ENCODE measurements around the gene NUB1.

The NUB1 gene

GRCh38 chr7:151345576-151346469 is 4.2 kb downstream of the NUB1 start:
- DNase-seq (ENCODE audit: low spot score) = peak; percentile 26

DNA sequence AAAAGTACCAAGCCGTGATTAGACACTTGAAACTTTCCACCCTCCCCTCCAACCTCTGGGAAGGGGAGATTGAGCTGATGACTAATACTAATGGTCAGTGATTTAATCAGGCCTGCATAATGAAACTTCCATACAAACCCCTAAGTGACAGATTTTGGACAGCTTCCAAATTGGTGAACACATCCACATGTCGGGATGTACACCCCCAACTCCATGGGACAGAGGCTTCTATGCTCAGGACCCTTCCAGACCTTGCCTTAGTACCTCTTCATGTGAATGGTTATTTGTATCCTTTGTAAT is 4.8 kb downstream of the NUB1 start:
- no peak for DNase-seq (ENCODE audit: low spot score)

DNA sequence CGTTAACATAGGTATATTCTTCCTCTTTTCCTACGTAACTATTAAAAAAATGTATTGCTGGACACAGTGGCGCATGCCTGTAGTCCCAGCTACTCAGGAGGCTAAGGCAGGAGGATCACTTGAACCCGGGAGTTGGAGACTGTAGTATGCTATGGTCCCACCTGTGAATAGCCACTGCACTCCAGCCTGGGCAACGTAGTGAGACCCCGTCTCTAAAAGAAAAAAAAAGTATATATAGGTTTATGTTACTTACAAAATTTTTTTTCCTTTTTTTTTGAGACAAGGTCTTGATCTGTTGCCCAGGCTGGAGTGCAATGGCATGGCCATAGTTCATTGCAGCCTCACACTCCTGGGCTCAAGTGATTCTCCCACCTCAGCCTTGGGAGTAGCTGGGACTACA is 5.6 kb downstream of the NUB1 start:
- no peak for DNase-seq (ENCODE audit: low spot score)

GRCh38 chr7:151348970-151349369 is 7.4 kb downstream of the NUB1 start:
- DNase-seq (ENCODE audit: low spot score) = no peak

DNA sequence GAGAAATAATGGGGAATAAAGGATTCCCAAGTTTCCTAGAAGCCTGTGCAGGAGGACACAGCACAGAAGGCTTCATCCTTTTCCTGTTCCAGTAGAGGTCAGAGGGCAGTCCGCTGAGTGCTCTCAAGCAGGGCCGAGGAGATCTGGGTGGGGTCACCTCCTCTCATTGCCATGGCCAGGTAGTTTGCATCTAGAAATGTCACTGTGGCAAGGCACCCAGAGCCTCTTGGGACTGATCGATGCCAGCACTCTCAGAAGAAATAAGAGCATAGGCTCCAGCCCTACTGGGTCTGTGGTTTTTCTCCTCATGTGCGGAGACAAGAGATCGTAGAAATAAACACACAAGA is 7.9 kb downstream of the NUB1 start:
- DNase-seq (ENCODE audit: low spot score) = peak; percentile 13

- no peak for DNase-seq (ENCODE audit: low spot score)
Observed at GRCh38 chr7:151351027-151351426, 9.4 kb downstream of the NUB1 start.

GRCh38 chr7:151351967-151352366 is 10.4 kb downstream of the NUB1 start:
- DNase-seq (ENCODE audit: low spot score) = no peak

DNA sequence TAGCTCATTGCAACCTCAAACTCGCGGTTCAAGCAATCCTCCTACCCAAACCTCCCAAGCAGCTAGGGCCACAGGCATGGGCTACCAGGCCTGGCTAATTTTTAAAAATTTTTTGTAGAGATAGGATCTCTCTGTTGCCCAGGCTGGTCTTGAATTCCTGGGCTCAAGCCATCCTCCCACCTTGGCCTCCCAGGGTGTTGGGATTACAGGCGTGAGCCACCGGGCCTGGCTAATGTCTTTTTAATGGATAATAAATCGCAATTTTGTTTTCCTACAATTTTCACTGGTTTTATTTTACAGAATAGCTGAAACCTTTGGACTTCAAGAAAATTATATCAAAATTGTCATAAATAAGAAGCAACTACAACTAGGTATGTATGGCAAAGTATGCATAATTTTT is 10.9 kb downstream of the NUB1 start:
- no peak for DNase-seq (ENCODE audit: low spot score)

DNA sequence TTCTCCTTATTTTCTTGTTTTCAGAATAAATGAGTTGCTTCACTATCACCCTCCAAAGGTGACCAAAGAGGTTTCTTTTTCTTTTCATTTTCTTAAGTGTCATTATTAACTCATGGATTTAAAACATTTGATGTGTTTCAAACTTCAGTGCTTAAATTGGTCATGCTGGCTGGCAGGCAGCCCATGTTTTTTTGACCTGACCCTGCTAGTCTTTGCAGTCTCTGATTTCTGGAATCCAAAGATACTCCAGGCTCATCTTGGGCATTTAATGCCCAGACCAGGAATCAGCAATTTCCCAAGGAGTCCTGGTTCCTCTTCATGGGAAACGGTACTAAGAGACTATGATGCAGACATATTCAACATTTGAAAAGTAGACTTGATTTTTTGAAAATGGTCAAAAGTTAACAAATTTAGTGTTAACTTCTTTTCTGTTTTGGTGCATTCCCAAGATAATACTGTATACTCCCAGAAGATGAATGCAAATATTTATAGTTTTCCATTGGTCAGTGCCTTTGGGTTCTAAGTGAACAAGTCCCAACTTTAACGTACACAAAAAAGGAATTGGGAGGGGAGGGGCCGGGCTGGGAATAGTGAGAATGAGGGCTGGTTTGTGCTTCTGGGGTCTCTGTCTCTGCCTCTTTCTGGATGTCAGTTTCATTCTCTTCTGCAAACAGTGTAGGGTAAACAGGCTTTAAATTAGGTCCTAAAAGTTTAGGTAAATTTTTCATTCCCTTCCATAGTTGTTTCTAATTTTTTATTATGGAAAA is 19.8 kb downstream of the NUB1 start:
- no peak for DNase-seq (ENCODE audit: low spot score)

DNA sequence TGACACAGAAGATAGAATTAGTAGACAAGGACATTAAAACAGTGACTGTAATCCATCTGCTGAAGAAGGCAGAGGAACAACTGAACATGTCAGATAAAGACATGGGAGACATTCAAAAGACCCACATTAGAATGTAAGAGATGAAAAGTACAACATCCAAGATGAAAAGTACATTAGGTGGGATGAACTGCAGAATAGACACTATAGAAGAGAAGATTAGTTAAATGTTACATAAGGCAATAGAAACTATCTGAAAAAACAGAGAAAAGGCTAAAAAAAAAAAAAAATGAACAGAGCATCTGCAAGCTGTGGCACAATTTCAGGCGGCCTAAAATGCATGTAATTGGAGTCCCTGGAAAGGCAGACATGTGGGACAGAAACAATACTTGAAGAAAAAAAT is 21.6 kb downstream of the NUB1 start:
- DNase-seq (ENCODE audit: low spot score) = no peak

DNA sequence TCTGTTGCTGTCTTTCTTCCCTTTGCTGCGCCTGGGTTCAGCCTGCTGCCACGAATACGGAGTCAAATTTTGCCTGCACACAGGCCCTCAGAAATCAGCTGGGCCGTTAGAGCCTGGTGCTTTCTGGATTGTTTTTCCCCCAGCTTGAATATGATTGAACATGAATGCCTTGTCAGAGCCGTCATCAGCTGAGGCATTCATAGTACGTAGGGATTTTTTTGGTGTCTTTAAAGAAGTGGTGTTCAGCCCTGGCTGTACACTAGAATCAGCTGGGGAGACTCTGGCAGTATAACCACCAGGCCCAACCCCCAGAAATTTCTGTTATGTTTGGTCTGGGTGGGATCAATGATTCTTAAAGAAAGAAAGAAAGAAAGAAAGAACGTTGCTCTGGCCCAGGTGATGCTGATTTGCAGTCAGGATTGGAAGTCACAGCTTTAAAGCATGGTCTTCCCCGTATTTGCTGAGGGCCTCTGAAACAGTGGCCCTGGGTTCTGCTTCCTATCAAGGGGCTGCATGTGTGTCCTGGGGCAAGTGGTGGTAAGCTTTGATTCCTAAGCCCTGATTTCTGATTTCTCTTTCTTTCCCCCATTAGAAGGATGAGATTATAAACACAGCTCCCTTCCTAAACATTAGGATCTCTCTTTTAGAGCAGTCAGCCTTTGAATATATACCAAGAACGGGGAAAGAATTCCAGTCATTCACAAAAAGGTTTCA is 24.7 kb downstream of the NUB1 start:
- DNase-seq (ENCODE audit: low spot score) = no peak

DNA sequence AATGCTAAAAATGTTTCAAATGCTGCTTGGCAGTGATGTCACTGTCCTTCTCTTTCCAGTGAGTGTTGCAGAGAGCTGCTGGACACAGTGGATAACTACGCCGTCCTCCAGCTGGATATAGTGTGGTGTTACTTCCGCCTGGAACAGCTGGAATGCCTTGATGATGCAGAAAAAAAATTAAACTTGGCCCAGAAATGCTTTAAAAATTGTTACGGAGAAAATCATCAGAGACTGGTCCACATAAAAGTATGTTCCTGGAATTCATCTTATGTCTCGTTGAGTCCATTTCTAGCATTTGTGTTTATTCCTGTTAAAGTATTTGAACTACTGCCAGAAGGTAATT is 25.2 kb downstream of the NUB1 start:
- no peak for DNase-seq (ENCODE audit: low spot score)

DNA sequence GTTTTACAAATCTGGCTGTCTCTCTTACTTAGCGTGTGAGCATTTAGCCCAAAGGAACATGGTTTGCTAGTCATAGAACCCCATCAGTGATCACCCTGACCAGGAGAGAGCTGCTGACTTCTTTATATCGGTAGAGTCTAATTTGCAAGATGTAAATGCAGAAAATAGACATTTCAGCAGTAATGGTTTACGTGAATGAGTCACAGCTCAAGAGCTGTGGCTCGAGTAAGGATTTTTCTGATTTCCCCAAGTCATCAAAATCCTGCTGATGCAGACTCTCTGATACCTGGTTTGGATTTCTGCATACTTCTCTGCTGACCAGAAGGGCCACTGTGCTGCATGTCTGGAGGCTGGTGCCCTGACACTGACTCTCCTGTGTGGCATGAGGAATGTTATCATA is 25.7 kb downstream of the NUB1 start:
- DNase-seq (ENCODE audit: low spot score) = no peak

DNA sequence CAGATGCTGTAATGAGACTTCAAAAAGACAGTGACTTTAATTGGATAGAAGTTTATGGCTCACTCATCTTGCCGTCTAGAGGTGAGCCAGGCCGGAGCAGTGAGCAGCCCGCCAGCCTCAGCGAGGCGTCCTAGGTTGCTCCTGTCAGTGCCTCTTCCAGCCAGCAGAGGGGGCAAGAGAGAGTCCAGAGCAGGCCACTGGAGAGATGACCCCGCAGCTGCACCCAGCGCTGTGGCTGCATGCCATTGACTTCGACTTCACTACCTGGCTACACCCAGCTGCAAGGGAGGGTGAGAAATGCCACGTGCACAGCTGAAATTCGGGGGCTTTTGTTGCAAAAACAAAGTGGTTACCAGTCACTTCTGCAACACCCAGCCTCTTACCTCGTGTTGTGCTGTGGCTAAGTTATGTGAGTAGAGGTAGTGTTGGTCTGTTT is 26.5 kb downstream of the NUB1 start:
- DNase-seq (ENCODE audit: low spot score) = peak; percentile 80

- DNase-seq (ENCODE audit: low spot score) = no peak
Observed at GRCh38 chr7:151371266-151371665, 29.7 kb downstream of the NUB1 start.

DNA sequence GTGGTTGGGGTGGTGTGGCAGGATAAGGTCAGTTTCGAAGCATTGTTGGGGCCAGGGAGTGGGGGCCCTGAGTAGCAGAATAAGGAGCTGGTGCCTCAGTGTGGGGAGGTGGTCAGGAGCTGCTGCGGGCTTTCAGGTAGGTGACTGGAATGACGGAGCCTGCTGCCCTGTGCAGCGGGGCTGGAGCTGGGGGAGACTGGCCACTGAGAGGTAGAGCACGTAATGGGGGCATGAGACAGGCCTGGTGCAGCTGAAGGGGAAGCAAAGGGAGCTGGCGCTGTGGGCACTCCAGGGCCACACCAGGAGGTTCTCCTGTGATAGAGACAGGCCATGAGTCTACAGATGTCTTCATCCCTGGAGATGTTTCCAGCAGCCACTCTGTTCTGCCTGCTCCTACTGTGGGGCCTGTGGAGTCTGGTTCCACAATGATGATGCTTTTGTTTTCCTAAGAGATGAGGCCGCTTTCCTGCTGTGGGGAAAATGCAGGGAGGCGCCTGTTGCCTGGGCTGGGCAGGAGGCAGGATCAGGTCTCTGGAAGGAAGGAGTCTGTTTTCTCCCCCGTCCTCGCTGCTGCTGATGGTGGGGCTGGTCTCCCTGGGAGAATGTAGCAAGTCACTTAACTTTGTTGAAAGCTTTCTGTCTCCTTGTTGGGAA is 31.1 kb downstream of the NUB1 start:
- no peak for DNase-seq (ENCODE audit: low spot score)

DNA sequence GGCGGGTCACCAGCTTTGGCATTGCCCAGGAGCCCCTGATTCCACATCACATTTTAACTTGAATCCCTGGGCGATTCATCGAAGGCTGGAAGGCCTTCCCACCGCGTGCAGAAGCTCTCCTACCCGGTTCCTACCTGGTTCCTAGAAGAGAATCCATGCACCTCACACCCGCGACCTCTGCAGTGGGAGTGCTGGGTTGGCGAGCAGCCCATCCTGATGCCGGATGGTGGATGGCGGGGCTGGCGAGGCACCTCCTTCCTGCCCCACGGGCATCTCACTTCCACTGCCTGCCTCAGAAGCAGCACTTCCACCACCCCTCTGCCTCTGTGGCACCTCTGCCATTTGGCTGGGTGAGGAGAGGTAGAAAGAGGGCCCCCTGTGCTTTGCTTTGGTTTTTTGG is 32.0 kb downstream of the NUB1 start:
- DNase-seq (ENCODE audit: low spot score) = no peak

GRCh38 chr7:151374139-151374538 is 32.5 kb downstream of the NUB1 start:
- DNase-seq (ENCODE audit: low spot score) = no peak

GRCh38 chr7:151374726-151375125 is 33.1 kb downstream of the NUB1 start:
- no peak for DNase-seq (ENCODE audit: low spot score)

- no peak for DNase-seq (ENCODE audit: low spot score)
Observed at GRCh38 chr7:151375530-151376217, 34.1 kb downstream of the NUB1 start.

DNA sequence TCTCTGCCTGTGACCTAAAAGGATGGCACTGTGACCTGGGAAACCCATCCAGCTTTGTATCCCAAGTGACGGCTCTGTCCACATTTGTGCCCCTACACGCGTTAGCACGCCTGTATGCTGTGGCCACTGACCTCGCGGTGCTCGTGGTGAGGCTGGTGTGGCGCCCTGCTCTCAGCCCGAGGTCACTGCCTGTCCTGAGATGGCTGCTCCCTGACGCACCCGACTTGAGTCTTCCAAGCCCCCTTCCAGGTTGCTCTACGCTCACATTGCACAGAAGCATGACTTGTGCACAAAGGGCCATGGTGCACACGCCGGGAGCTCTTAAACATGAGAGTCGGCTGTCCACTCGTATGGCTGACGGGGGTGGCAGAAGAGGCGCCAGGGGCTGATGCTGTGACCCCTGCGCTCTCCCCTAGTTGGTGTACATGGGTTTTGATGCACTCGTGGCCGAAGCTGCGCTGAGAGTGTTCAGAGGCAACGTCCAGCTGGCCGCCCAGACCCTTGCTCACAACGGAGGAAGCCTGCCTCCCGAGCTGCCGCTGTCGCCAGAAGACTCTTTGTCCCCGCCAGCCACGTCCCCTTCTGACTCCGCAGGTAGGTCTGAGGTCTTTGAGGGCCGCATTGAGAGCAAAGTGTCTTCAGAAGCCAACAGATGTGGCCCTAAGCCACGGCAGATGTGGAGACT is 34.7 kb downstream of the NUB1 start:
- DNase-seq (ENCODE audit: low spot score) = no peak
